DND-41 (cell line): Measurements from ENCODE around the gene AKAP10.
"Not testable (repeated sequence)": the region's sequence is repeated elsewhere in the genome, so short reads cannot be mapped to it uniquely, and the experiment has no call there.

Experiments used
- CTCF ChIP-seq: IDR thresholded peaks from 2 replicates; pipeline ENCODE4 v1.5.1; 2012; ENCODE audit warnings: borderline replicate concordance, low read length, moderate library complexity, mild to moderate bottlenecking; ENCODE audit not compliant: poor library complexity, severe bottlenecking; ENCODE audit errors: extremely low read depth
- EZH2 ChIP-seq: IDR thresholded peaks from 3 replicates; pipeline ENCODE4 v1.6.1; 2012; ENCODE audit warnings: borderline replicate concordance, low read depth, mild to moderate bottlenecking, moderate library complexity, low read length, inconsistent platforms; ENCODE audit not compliant: severe bottlenecking

- not testable (repeated sequence) for TF ChIP-seq CTCF, EZH2
Measured at GRCh38 chr17:19950624-19951195, 26.9 kb downstream of the AKAP10 start.
